K562 (cell line): ENCODE measurements around the gene LRRC70.

Source experiments
- DPF2 ChIP-seq: fragments of 450-650 bp; IDR thresholded peaks from 2 replicates; pipeline ENCODE4 v1.6.1; 2016
- FOXA1 ChIP-seq: fragments of 450-650 bp; IDR thresholded peaks from 2 replicates; pipeline ENCODE4 v1.6.1; 2016; ENCODE audit warnings: mild to moderate bottlenecking, borderline replicate concordance
- FOXM1 ChIP-seq, 2 experiments: fragments of 450-650 bp in 1 of 2; sonication (generic) in 1 of 2; formaldehyde crosslinking in 1 of 2; IDR thresholded peaks; 2 replicates each; pipeline versions ENCODE4 v1.6.1 to v1.9.0; 2017 to 2022; ENCODE audit warnings: low read depth in 2 of 2, mild to moderate bottlenecking in 2 of 2, missing genetic modification reagents in 1 of 2, moderate library complexity in 1 of 2
- FOXP1 ChIP-seq: sonication (generic); formaldehyde crosslinking; IDR thresholded peaks from 2 replicates; pipeline ENCODE4 v1.8.0; 2022; ENCODE audit warnings: mild to moderate bottlenecking, missing genetic modification reagents
- JUND ChIP-seq, 2 experiments: IDR thresholded peaks; 2 replicates in 1 of 2; 3 replicates in 1 of 2; pipeline ENCODE4 v1.6.1; 2011; ENCODE audit warnings: borderline replicate concordance in 2 of 2, low read depth in 2 of 2, low read length in 2 of 2, improper control_type of control experiment in 1 of 2, missing biosample characterization in 1 of 2, missing genetic modification characterization in 1 of 2, missing genetic modification reagents in 1 of 2
- NFIC ChIP-seq: fragments of 450-650 bp; IDR thresholded peaks from 2 replicates; pipeline ENCODE4 v1.6.1; 2017; ENCODE audit warnings: mild to moderate bottlenecking, inconsistent platforms
- SIN3A ChIP-seq, 2 experiments: fragments of 150-350 bp in 1 of 2; IDR thresholded peaks; 2 replicates each; pipeline ENCODE4 v1.6.1; 2011 to 2016; ENCODE audit warnings: borderline replicate concordance in 2 of 2, low read depth in 2 of 2, low read length in 2 of 2, mild to moderate bottlenecking in 2 of 2, moderate library complexity in 2 of 2; ENCODE audit not compliant: control insufficient read depth in 1 of 2
- TAF1 ChIP-seq: IDR thresholded peaks from 2 replicates; pipeline ENCODE4 v1.6.1; 2011; ENCODE audit warnings: mild to moderate bottlenecking, low read length, moderate library complexity; ENCODE audit not compliant: insufficient read depth, control insufficient read depth, severe bottlenecking; ENCODE audit errors: extremely low read depth

DNA sequence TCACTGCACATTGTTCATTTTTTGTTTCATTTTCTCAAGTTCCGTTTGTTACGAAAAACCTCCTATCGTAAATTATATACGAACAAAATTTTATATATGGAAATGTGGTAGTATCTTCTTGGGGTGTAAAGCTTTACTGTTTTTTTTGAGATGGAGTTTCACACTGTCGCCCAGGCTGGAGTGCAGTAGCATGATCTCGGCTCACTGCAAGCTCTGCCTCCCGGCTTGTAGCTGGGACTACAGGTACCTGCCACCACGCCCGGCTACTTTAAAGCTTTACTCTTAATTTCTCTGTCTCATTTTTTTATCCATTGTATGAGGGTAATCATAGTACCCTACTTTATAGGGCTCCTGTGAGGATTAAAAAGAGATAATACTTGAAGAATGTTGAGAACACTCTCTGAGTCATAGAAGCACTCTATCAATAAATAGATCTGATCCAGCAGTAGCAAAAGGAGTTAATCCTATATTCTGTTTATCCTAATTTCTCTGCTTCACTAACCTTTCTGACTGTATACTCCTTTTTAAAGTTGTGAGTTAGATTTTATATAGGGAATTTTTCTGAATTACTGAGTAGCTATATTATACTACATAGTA, 5.6 kb upstream of the LRRC70 start:
- no peak for TF ChIP-seq FOXM1 (IDR thresholded peaks at IDR 0.05; ENCODE audit: low read depth)
- no peak for TF ChIP-seq FOXM1 (CRISPR knock-in tag; IDR thresholded peaks at IDR 0.05; ENCODE audit: low read depth)
- TF ChIP-seq SIN3A (IDR thresholded peaks at IDR 0.05; ENCODE audit: borderline replicate concordance in 2 of 2, control insufficient read depth in 1 of 2, low read depth in 2 of 2, low read length in 2 of 2): no peak
- no peak for TF ChIP-seq JUND (IDR thresholded peaks at IDR 0.05; ENCODE audit: borderline replicate concordance, low read depth, low read length)
- no peak for TF ChIP-seq JUND (tag; IDR thresholded peaks at IDR 0.05; ENCODE audit: borderline replicate concordance, low read depth, low read length)
- no peak for TF ChIP-seq NFIC
- no peak for TF ChIP-seq FOXA1
- no peak for TF ChIP-seq DPF2
- TF ChIP-seq FOXP1 (CRISPR knock-in tag): no peak
- no peak for TF ChIP-seq TAF1
